C1 segment of cervical spinal cord (tissue), 14 donors: ENCODE data around the gene CLIC1.
A peak's percentile ranks its signal among the peaks of the same experiment; 100 is the strongest.

Experiments used
- DNase-seq, 14 donors: peaks; one replicate each; lab custom pipeline; 2025; lab: John Stamatoyannopoulos, UW

The CLIC1 gene

GRCh38 chr6:31701666-31702404 is 34.5 kb downstream of the CLIC1 start:
- DNase-seq, result peak in 1 of 14 donors; percentile 12

GRCh38 chr6:31700740-31701401 is 35.5 kb downstream of the CLIC1 start:
- no peak for DNase-seq

GRCh38 chr6:31697555-31697954 is 38.8 kb downstream of the CLIC1 start:
- no peak for DNase-seq

GRCh38 chr6:31693535-31693934 is 42.8 kb downstream of the CLIC1 start:
- no peak for DNase-seq

- DNase-seq, result no peak
Observed at GRCh38 chr6:31692886-31693285, 43.4 kb downstream of the CLIC1 start.

GRCh38 chr6:31692353-31692752 is 44.0 kb downstream of the CLIC1 start:
- no peak for DNase-seq

GRCh38 chr6:31691564-31692108 is 44.7 kb downstream of the CLIC1 start:
- no peak for DNase-seq

- no peak for DNase-seq
Observed at GRCh38 chr6:31691078-31691463, 45.3 kb downstream of the CLIC1 start.

GRCh38 chr6:31690231-31691077 is 45.9 kb downstream of the CLIC1 start:
- peak in 3 of 14 donors; percentile 3 to 21 (median 8) for DNase-seq

- DNase-seq, result no peak
Observed at GRCh38 chr6:31689249-31690110, 46.9 kb downstream of the CLIC1 start.

GRCh38 chr6:31687860-31688693 is 48.3 kb downstream of the CLIC1 start:
- no peak for DNase-seq

GRCh38 chr6:31687321-31687720 is 49.0 kb downstream of the CLIC1 start:
- DNase-seq, result no peak

GRCh38 chr6:31686483-31686882 is 49.8 kb downstream of the CLIC1 start:
- DNase-seq, result no peak

GRCh38 chr6:31683591-31683990 is 52.7 kb downstream of the CLIC1 start:
- DNase-seq, result no peak

GRCh38 chr6:31681135-31681671 is 55.1 kb downstream of the CLIC1 start:
- DNase-seq, result peak in 7 of 14 donors; percentile 13 to 59 (median 33)
